ENCODE results near the gene OR1L8.
A peak's percentile ranks its signal among the peaks of the same experiment; 100 is the strongest.
"Not testable (repeated sequence)": the region's sequence is repeated elsewhere in the genome, so short reads cannot be mapped to it uniquely, and the experiment has no call there.

Gene OR1L8

GRCh38 chr9:122583284-122583683, at the start of gene OR1L8:
TSS of gene OR1L8 (minus strand) at chr9:122583384. CDS start at chr9:122568477, 14,907 bp downstream.
- DNase-seq (ENCODE audit: low read depth); H3K4me3 ChIP-seq (replicated peaks; ENCODE audit: low read depth, low read length): not testable (repeated sequence)

DNA sequence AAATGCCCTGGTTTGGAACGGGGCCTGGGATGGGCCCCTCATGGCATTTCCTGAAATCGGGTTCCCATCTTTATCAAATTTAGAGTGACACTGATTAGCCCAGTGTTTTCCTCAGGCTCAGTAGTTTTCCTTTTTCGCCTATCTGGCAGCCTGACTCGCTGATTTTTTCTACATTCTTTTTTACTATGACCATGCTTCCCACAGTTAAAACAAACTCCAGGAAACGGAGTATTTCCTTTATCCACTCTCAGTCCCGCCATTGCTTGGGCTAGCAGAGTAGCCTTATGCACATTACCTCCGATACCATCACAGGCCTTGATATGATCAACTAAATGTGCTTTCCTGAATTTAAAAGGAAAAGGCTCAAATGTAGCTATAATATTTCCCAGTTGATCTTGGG, 36.8 kb upstream of the OR1L8 start:
- DNase-seq (ENCODE audit: low read depth): no peak
- no peak overlapping the region for H3K4me3 ChIP-seq (replicated peaks; ENCODE audit: low read depth, low read length)
- TF ChIP-seq, protein P1, sequence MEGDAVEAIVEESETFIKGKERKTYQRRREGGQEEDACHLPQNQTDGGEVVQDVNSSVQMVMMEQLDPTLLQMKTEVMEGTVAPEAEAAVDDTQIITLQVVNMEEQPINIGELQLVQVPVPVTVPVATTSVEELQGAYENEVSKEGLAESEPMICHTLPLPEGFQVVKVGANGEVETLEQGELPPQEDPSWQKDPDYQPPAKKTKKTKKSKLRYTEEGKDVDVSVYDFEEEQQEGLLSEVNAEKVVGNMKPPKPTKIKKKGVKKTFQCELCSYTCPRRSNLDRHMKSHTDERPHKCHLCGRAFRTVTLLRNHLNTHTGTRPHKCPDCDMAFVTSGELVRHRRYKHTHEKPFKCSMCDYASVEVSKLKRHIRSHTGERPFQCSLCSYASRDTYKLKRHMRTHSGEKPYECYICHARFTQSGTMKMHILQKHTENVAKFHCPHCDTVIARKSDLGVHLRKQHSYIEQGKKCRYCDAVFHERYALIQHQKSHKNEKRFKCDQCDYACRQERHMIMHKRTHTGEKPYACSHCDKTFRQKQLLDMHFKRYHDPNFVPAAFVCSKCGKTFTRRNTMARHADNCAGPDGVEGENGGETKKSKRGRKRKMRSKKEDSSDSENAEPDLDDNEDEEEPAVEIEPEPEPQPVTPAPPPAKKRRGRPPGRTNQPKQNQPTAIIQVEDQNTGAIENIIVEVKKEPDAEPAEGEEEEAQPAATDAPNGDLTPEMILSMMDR (IDR thresholded peaks at IDR 0.05; ENCODE audit: low read length, missing control alignments): no peak

- TF ChIP-seq, protein P1 (IDR thresholded peaks at IDR 0.05; ENCODE audit: low read length, missing control alignments): no peak
- no peak within 1 kb of the TSS for H3K4me3 ChIP-seq (replicated peaks; ENCODE audit: low read depth, low read length)
- no peak for DNase-seq (ENCODE audit: low read depth)
Measured at GRCh38 chr9:122614362-122614761, 31.2 kb upstream of the OR1L8 start, which contains the start of gene OR1Q1. TSS of gene OR1Q1 (plus strand) at chr9:122614738. CDS start at chr9:122614738, 0 bp downstream.

DNA sequence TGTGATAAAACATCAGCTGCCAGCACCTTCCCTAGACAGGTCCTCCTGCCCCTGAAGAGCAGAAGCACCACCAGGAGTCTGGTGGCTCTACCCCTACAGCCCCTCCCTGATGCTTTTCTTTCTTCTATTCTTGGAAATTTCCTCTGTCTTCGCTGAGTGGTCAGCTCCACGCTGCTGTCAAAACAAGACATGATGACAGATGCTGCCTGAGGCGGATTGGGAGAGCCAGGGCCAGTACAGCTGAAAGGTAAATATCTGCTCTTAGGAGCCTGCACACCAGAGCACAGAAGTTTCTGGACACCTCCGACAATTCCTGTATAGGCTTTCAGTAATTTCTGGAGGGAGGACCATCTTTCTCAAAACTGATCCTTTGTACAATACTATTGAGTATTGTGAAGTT, 26.6 kb upstream of the OR1L8 start:
- TF ChIP-seq, protein P1 (IDR thresholded peaks at IDR 0.05; ENCODE audit: low read length, missing control alignments): no peak
- H3K4me3 ChIP-seq (replicated peaks; ENCODE audit: low read depth, low read length): no peak overlapping the region
- DNase-seq (ENCODE audit: low read depth): no peak

DNA sequence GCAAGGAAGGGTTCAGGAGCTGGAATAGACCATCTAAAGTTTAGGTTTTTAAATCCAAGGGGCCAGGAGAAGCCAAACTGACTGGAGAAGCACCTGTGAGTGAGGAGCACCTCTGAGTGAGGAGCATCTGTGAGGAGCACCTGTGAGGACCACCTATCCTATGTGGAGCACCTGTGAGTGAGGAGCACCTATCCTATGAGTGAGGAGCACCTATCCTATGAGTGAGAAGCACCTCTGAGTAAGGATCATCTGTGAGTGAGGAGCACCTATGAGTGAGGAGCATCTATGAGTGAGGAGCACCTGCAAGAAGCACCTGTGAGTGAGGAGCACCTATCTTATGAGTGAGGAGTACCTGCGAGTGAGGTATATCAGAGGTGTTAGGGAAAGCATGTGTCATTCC, 23.4 kb upstream of the OR1L8 start:
- no peak overlapping the region for H3K4me3 ChIP-seq (replicated peaks; ENCODE audit: low read depth, low read length)
- no peak for DNase-seq (ENCODE audit: low read depth)
- TF ChIP-seq, protein P1 (IDR thresholded peaks at IDR 0.05; ENCODE audit: low read length, missing control alignments): no peak

DNA sequence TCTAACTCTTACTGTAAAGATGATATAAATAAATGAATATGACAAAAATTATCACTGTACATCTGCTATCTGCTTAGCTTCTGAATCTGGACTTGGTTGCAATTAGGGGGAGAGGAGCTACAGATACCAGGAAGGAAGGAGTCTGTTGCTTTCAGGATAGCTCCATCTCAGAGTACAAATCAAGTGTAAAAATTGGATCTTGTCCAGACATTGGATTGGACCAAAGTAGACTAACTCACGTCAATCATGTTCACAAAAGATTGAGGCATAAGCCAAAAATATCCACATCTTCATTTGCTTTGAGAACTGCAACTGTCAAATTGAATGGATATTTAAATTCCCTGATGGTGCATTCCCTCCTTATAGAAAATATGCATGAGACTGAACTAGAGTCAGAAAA, 22.5 kb upstream of the OR1L8 start:
- no peak overlapping the region for H3K4me3 ChIP-seq (replicated peaks; ENCODE audit: low read depth, low read length)
- no peak for DNase-seq (ENCODE audit: low read depth)
- TF ChIP-seq, protein P1 (IDR thresholded peaks at IDR 0.05; ENCODE audit: low read length, missing control alignments): no peak

DNA sequence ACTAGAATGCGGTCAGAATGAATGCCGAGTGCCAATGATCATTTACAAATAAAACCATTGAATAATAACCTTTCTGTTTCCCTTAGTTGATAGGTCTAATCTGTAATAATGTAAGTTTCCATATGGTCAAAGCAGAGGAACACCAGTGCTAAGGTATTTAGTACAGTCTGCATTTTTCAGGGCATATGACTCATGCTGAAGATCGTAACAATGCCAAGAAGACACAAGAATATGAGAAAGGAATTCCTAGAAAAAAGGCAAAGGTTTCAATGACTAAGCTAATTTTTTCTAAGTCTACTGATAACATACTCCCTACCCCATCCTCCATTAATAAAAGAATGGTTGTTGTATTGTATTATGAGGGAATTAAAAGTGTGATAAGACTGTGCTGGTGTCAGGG, 2.8 kb downstream of the OR1L8 start:
- TF ChIP-seq, protein P1 (IDR thresholded peaks at IDR 0.05; ENCODE audit: low read length, missing control alignments): no peak
- H3K4me3 ChIP-seq (replicated peaks; ENCODE audit: low read depth, low read length): no peak overlapping the region
- DNase-seq (ENCODE audit: low read depth): peak; percentile 83
